ENCODE measurements around the gene SH2D4B. TPM values are rescaled to one million over a fixed set of nuclear protein-coding genes. Genes with fewer than 3 reads are reported as not detected.

The SH2D4B gene
- total RNA-seq, 1 donor from 2014 or later: not detected

DNA sequence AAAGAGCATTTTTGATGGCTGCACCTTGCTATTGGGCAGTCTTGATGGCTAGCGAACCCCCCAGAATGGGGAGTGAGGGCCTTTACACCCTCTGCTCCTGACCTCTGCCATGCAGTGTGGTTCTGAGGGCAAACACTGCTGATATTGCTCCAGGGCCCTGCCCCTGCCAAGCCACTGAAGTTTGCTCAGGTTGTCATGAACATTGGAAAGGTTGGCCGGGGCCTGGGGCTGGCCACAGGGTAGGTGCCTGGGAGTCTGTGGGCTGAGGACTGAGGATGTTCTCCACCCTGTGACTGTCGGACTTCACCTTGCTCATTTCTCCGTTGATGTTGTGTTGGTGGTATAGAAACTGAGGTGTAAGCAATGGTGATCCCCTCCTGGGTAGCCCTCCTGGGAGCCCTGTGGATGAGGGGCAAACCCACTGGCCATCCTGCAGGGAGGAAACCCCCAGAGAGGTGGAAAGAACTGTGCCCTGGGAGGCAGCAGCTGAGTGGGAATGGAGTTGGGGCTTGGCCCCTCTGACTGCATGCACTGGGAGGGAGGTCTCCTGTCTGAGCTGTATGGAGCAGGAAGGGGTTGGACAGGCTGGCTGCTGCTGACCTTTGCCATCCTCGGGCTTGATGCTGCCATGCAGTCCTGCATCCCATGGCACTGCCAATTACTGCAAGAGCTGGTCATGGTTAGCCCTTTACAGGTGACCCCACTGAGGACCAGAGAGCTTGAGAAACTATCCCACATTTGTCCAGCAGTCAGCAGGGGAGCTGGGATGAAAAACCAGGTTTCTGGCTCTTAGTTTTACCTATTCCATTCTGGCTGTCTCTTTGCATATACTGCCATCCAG lies 77.1 kb downstream of the SH2D4B start:
- intact Hi-C loops (cut with DNase I): no loop called here

DNA sequence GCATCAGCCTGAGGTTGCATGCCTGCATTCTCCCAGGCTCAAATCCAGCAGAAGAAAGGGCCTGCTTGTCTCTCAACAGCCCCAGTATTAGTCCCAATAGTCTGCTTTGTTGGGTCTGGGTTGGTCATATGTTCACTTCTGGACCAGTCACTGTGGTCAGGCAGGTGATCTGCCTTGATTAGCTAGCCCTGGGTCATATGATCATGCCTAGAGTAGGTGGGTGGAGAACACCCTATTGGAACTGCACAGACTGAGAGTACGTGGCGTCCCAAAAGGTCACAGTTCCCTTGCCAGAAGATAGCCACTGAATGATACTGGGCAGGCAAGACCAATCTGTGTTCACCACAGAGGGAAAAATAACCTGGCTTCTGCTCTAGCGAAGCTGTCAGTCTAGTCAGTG lies 80.1 kb downstream of the SH2D4B start:
- Histone ChIP-seq H3K9me3 (no peaks in the 10 kb centered on the region), H3K27ac (no peak overlapping the region), H3K4me1 (no peaks in the 10 kb centered on the region), H3K27me3 (no peaks in the 10 kb centered on the region), H3K36me3 (no peaks in the 10 kb centered on the region), H3K4me3 (no peak overlapping the region)
- no peak for DNase-seq (ENCODE audit: extremely low spot score in 2 of 2)
- intact Hi-C loops (cut with DNase I): no loop called here
- TF ChIP-seq POLR2AphosphoS5 (IDR thresholded peaks at IDR 0.05; ENCODE audit: insufficient read depth in 1 of 2, low read depth in 1 of 2) (no peak), POLR2A (IDR thresholded peaks at IDR 0.05) (no peak)
- TF ChIP-seq, protein P1, sequence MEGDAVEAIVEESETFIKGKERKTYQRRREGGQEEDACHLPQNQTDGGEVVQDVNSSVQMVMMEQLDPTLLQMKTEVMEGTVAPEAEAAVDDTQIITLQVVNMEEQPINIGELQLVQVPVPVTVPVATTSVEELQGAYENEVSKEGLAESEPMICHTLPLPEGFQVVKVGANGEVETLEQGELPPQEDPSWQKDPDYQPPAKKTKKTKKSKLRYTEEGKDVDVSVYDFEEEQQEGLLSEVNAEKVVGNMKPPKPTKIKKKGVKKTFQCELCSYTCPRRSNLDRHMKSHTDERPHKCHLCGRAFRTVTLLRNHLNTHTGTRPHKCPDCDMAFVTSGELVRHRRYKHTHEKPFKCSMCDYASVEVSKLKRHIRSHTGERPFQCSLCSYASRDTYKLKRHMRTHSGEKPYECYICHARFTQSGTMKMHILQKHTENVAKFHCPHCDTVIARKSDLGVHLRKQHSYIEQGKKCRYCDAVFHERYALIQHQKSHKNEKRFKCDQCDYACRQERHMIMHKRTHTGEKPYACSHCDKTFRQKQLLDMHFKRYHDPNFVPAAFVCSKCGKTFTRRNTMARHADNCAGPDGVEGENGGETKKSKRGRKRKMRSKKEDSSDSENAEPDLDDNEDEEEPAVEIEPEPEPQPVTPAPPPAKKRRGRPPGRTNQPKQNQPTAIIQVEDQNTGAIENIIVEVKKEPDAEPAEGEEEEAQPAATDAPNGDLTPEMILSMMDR (IDR thresholded peaks at IDR 0.05): no peak

More for the DNA sequence above, 77.1 kb downstream of the SH2D4B start:
- Histone ChIP-seq H3K4me3 (no peak overlapping the region), H3K36me3 (no peaks in the 10 kb centered on the region), H3K9me3 (no peaks in the 10 kb centered on the region), H3K4me1 (no peaks in the 10 kb centered on the region), H3K27me3 (no peaks in the 10 kb centered on the region), H3K27ac (no peak overlapping the region)
- TF ChIP-seq POLR2AphosphoS5 (IDR thresholded peaks at IDR 0.05; ENCODE audit: insufficient read depth in 1 of 2, low read depth in 1 of 2) (no peak), POLR2A (IDR thresholded peaks at IDR 0.05) (no peak)
- TF ChIP-seq, protein P1 (IDR thresholded peaks at IDR 0.05): no peak
- DNase-seq (ENCODE audit: extremely low spot score in 2 of 2): no peak

DNA sequence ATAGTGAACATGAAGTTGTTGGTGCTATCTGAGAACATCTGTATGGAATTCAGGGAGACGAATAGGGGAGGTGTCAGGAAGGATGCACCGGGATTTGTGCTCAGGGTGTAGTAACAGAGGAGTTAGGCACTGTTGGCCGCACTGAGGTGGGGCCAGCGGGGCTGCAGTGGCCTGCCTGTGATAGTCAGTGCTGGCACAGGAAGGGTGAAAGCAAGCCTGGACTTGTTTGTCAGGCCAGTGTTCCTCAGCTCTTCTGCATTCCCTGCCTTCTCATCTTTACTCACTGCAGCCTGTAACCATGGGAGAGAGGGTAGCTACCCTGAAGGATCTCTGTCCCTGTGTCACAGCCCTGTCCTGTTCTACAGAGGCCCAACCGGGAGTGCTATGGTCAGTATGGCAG lies 81.3 kb downstream of the SH2D4B start:
- intact Hi-C loops (cut with DNase I): no loop called here
- TF ChIP-seq, protein P1 (IDR thresholded peaks at IDR 0.05): no peak
- TF ChIP-seq POLR2AphosphoS5 (IDR thresholded peaks at IDR 0.05; ENCODE audit: insufficient read depth in 1 of 2, low read depth in 1 of 2) (no peak), POLR2A (IDR thresholded peaks at IDR 0.05) (no peak)
- Histone ChIP-seq H3K36me3 (no peaks in the 10 kb centered on the region), H3K4me3 (no peak overlapping the region), H3K4me1 (no peaks in the 10 kb centered on the region), H3K9me3 (no peaks in the 10 kb centered on the region), H3K27ac (no peak overlapping the region), H3K27me3 (no peaks in the 10 kb centered on the region)
- DNase-seq (ENCODE audit: extremely low spot score in 2 of 2): no peak

DNA sequence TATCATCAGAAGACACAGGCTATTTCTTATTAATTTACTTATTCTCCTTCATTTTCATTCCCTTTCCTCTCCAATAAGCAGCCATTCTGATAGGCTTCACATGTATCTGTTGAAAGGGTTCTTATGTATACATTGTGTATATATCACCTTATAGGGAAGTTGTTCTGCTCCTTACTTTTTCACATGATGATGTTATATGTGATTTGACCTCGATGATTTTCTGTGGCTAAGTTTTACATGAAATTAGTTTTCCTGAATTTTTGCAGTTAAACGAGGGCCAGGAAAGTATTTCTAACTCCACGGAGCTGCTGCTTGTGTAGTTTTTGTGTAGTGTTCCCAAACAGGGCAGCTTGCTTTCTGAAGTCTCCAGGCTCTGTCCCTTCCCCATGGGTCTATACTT lies 84.5 kb downstream of the SH2D4B start:
- no peak for DNase-seq (ENCODE audit: extremely low spot score in 2 of 2)
- TF ChIP-seq POLR2A (IDR thresholded peaks at IDR 0.05): no peak
- TF ChIP-seq, protein P1 (IDR thresholded peaks at IDR 0.05): no peak
- TF ChIP-seq POLR2AphosphoS5 (IDR thresholded peaks at IDR 0.05; ENCODE audit: insufficient read depth in 1 of 2, low read depth in 1 of 2): no peak
- intact Hi-C loops (cut with DNase I): no loop called here

DNA sequence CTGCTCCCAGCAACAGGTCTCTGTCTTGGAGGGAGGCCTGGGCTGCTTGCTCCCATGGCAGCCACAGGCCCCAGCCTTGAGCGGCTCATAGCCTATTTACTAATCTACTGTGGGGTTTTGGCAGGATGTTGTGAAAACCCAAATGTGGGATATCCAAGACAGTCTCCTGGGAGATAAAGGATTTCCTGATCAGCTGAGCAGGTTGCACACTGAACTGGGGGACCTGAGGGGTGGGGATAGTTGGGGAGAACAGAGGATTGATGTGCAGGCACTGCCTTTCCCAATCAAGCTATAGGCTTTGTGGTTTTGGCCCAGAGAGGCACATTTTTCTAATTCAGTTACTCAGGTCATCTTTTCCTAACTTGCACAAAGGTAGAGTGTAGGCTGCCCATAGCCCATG lies 92.6 kb downstream of the SH2D4B start:
- Histone ChIP-seq H3K4me3 (no peak overlapping the region), H3K27ac (no peak overlapping the region), H3K27me3 (no peaks in the 10 kb centered on the region), H3K9me3 (no peaks in the 10 kb centered on the region), H3K4me1 (no peaks in the 10 kb centered on the region), H3K36me3 (no peaks in the 10 kb centered on the region)
- no peak for DNase-seq (ENCODE audit: extremely low spot score in 2 of 2)
- intact Hi-C loops (cut with DNase I): no loop called here
- TF ChIP-seq POLR2A (IDR thresholded peaks at IDR 0.05): no peak

More for the DNA sequence above, 84.5 kb downstream of the SH2D4B start:
- no peaks in the 10 kb centered on the region for H3K27me3 ChIP-seq
- H3K27ac ChIP-seq: no peak overlapping the region
- no peaks in the 10 kb centered on the region for H3K36me3 ChIP-seq
- H3K4me1 ChIP-seq: no peaks in the 10 kb centered on the region
- no peak overlapping the region for H3K4me3 ChIP-seq
- H3K9me3 ChIP-seq: no peaks in the 10 kb centered on the region
